Ovary (tissue), 9 donors: ENCODE data around the gene RHEB. TPM values are rescaled to one million over a fixed set of nuclear protein-coding genes. Genes with fewer than 3 reads are reported as not detected.

Experiments
- DNase-seq, 5 donors: peaks; one replicate each; pipeline ENCODE4 v3.0.0-alpha.2; 2019 to 2020
- H3K27ac ChIP-seq, 2 donors: fragments of 200-600 bp; one replicate each; pipeline versions ENCODE4 v1.5.1 to v1.8.0; 2019 to 2022
- H3K27me3 ChIP-seq: fragments of 200-600 bp; one replicate; pipeline ENCODE4 v1.8.0; 2022
- H3K36me3 ChIP-seq: fragments of 200-600 bp; sonication (generic); one replicate; pipeline ENCODE4 v1.5.1; 2019
- H3K4me1 ChIP-seq: one replicate; pipeline ENCODE4 v1.8.1; 2013; ENCODE audit warnings: mild to moderate bottlenecking, moderate library complexity; ENCODE audit not compliant: insufficient read depth
- H3K4me3 ChIP-seq: fragments of 200-600 bp; sonication (generic); one replicate; pipeline ENCODE4 v1.5.1; 2017
- H3K9me3 ChIP-seq, 2 donors: fragments of 200-600 bp in 1 of 2; sonication (generic) in 1 of 2; one replicate each; pipeline versions ENCODE4 v1.5.1 to v1.8.1; 2013 to 2019; ENCODE audit warnings: mild to moderate bottlenecking in 1 of 2, moderate library complexity in 1 of 2
- CTCF ChIP-seq, 3 donors: fragments of 450-650 bp in 2 of 3; fragments of 200-600 bp in 1 of 3; IDR thresholded peaks; one replicate each; pipeline versions ENCODE4 v1.5.1 to v1.8.0; 2016 to 2022; ENCODE audit warnings: antibody characterized with exemption in 3 of 3, mild to moderate bottlenecking in 1 of 3
- EP300 ChIP-seq: sonication (generic); formaldehyde crosslinking; IDR thresholded peaks from one replicate; pipeline ENCODE4 v1.6.1; 2017; ENCODE audit warnings: antibody characterized with exemption
- POLR2A ChIP-seq: fragments of 450-650 bp; IDR thresholded peaks from one replicate; pipeline ENCODE4 v1.6.1; 2017; ENCODE audit warnings: antibody characterized with exemption, mild to moderate bottlenecking, moderate library complexity
- WGBS, 3 donors: extraction: QIAGEN DNeasy Blood & Tissue Kit in 1 of 3; methylation state at CpG; one replicate each; pipeline versions ENCODE4 v1.1.5 to v1.1.7; 2013 to 2017; 5-methylcytosine and 5-hydroxymethylcytosine counted together
- intact Hi-C, 4 donors: fragments of 100-400 bp; cut with DNase I; formaldehyde crosslinking; loops; one replicate each; pipeline versions ENCODE4 v1.11.0 to v1.15.1; 2022 to 2023
- polyA plus RNA-seq, 2 donors: library from polyadenylated mRNA; stranded (reverse); fragments of 200-250 nt in 1 of 2; fragments of 350-450 nt in 1 of 2; fragmentation: Illumina TruSeq in 1 of 2; extraction: RNeasy Lipid Tissue Mini Kit (QIAGEN cat#74804) in 1 of 2; gene quantifications; one replicate each; pipeline ENCODE4 v1.2.3, GENCODE V29; 2013 to 2014
- total RNA-seq, 7 donors: library from RNA; depleted of rRNA in 2 of 7; stranded (reverse); fragments of >200 nt in 2 of 7; fragmentation: NEBNext Ultra II Directional in 3 of 7; extraction: Animal tissue kit (Norgen Biotek cat#: 25700) in 3 of 7; gene quantifications; one replicate each; pipeline versions ENCODE4 v1.1.0 to v1.2.4, GENCODE V29; 2016 to 2023
- donor health status: DM: no; HTN: no; CAD: no; lungs with moderate emphysema.
- donor health status: DM: no; HTN: no; CAD: no.
- donor health status: Bipolar disorder and iron deficiency.
- donor health status: DM: yes; HTN: yes; CAD: no.
- donor health status: DM: no; HTN: no; CAD: no.
- donor health status: DM: yes; HTN: yes; CAD: no.

The RHEB gene
- total and polyA plus RNA-seq, 9 donors: 77.6 to 167 (median 91.8) TPM

GRCh38 chr7:151435971-151436370, 83.7 kb downstream of the RHEB start:
- DNase-seq: peak in 3 of 5 donors; percentile 23 to 44 (median 26)
- Histone ChIP-seq H3K27ac (peak overlapping the region; percentile 65 to 86), H3K9me3 (no peaks in the 10 kb centered on the region), H3K27me3 (no peaks in the 10 kb centered on the region), H3K36me3 (no peaks in the 10 kb centered on the region), H3K4me1 (peaks cover 11% of the 10 kb centered on the region), H3K4me3 (no peak overlapping the region)
- intact Hi-C loops: no loop called here
- TF ChIP-seq EP300: no peak
- TF ChIP-seq CTCF (IDR thresholded peaks at IDR 0.05): no peak
- TF ChIP-seq POLR2A: no peak
- WGBS, 3 donors: 90 to 93% (median 91%) methylated on average over 15 of the region's 15 CpGs

DNA sequence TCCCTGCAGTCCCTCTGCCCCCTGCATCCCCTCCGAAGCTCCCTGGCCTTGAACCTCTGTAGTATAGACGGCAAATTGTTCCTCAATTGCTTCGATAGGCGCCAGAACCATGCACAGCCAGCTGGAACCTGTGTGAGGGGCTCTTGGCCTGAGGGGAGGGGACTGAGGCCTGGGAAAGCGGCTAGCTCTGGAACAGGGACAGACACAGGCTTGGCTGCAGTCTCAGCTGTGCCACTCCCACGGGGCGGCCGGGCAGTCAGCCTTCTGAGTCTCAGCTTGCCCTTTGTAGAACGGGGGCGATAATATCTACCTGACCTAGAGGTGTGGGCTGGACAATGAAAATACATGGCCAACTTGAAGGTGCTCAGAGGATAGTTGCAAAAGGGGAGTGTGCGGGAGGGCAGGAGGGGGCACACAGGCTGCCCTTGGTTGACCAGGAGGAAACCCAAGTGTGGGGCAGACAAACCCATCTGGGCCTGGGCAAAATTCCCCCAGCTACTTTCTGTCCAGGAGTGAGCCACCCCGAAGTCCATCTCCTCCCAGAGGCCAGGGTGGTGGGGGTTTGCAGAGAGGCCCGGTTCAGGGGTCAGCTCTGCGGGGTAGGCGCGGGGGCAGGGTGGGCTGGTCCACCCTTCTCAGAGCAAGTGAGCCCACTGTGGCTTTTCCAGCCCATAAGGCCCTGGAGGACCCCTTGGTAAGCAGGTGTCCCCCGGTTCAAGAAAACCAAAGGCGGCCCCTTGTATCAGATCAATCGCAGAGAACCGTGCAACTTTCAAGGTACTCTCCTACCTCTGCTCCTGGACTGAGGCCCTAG, 84.4 kb downstream of the RHEB start:
- 86 to 89% (median 88%) methylated on average over 20 of the region's 20 CpGs for WGBS, 3 donors
- intact Hi-C loops: no loop called here
- Histone ChIP-seq H3K4me3 (no peak overlapping the region), H3K27me3 (no peaks in the 10 kb centered on the region), H3K36me3 (no peaks in the 10 kb centered on the region), H3K9me3 (no peaks in the 10 kb centered on the region), H3K27ac (peak overlapping the region in 1 of 2 donors; percentile 86), H3K4me1 (peaks cover 7% of the 10 kb centered on the region)
- DNase-seq: peak in 4 of 5 donors; percentile 18 to 41 (median 26)
- no peak for TF ChIP-seq EP300

DNA sequence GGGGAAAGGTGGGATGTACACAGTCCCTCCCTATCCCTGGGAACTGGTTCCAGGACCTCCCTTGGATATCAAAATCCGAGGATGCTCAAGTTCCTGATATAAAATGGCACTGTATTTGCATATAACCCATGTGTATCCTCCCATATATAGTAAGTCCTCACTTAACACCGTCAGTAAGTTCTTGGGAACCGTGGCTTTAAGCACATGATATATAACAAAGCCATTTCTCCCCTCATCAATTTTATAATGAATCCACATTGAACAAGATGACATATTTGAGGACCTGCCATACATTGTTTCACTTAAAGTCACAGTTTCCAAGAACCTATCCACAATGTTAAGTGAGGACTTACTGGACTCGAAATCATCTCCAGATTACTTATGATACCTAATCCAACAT, 85.1 kb downstream of the RHEB start:
- no peak for DNase-seq
- no peak overlapping the region for H3K4me3 ChIP-seq
- no peaks in the 10 kb centered on the region for H3K36me3 ChIP-seq
- intact Hi-C loops: no loop called here
- H3K27me3 ChIP-seq: no peaks in the 10 kb centered on the region
- H3K9me3 ChIP-seq: no peaks in the 10 kb centered on the region
- peaks cover 7% of the 10 kb centered on the region for H3K4me1 ChIP-seq
- no peak overlapping the region for H3K27ac ChIP-seq
- TF ChIP-seq POLR2A (no peak), CTCF (IDR thresholded peaks at IDR 0.05) (no peak), EP300 (no peak)
- 94 to 97% (median 94%) methylated on average over 4 of the region's 4 CpGs for WGBS, 3 donors

- no peak overlapping the region for H3K27ac ChIP-seq
- TF ChIP-seq POLR2A: no peak
- TF ChIP-seq CTCF (IDR thresholded peaks at IDR 0.05): no peak
- TF ChIP-seq EP300: no peak
- WGBS, 3 donors: 93 to 95% (median 94%) methylated on average over 15 of the region's 15 CpGs
- intact Hi-C loops: no loop called here
- no peaks in the 10 kb centered on the region for H3K9me3 ChIP-seq
- DNase-seq: peak in 3 of 5 donors; percentile 17 to 28 (median 19)
- peaks cover 7% of the 10 kb centered on the region for H3K4me1 ChIP-seq
- H3K4me3 ChIP-seq: no peak overlapping the region
- H3K27me3 ChIP-seq: no peaks in the 10 kb centered on the region
- H3K36me3 ChIP-seq: no peaks in the 10 kb centered on the region
Measured at GRCh38 chr7:151433721-151434400, 85.8 kb downstream of the RHEB start.
